GM12874 (cell line): Measurements from ENCODE around the gene ARID5B.

Source experiments
- CTCF ChIP-seq: IDR thresholded peaks from 2 replicates; pipeline ENCODE4 v1.5.1; 2011; ENCODE audit warnings: low read depth, mild to moderate bottlenecking, control low read depth, low read length, moderate library complexity; ENCODE audit not compliant: insufficient read depth

ARID5B gene

GRCh38 chr10:61974601-61975390 lies 73.3 kb downstream of the ARID5B start:
- TF ChIP-seq CTCF = no peak

GRCh38 chr10:61975391-61975932 lies 74.0 kb downstream of the ARID5B start:
- TF ChIP-seq CTCF = no peak

- peak; percentile 28; the same call in 1 of the 2 replicates for TF ChIP-seq CTCF
Measured at GRCh38 chr10:61978965-61979364, 77.5 kb downstream of the ARID5B start.

GRCh38 chr10:61981460-61981859 lies 80.0 kb downstream of the ARID5B start:
- no peak for TF ChIP-seq CTCF

GRCh38 chr10:61983255-61983654 lies 81.8 kb downstream of the ARID5B start:
- no peak for TF ChIP-seq CTCF

GRCh38 chr10:61984803-61985418 lies 83.4 kb downstream of the ARID5B start:
- no peak for TF ChIP-seq CTCF

- no peak for TF ChIP-seq CTCF
Measured at GRCh38 chr10:61985715-61986114, 84.2 kb downstream of the ARID5B start.
